Progenitor cell of endocrine pancreas (in vitro differentiated cells): ENCODE measurements around the gene DGLUCY. TPM values are rescaled to one million over a fixed set of nuclear protein-coding genes. Genes with fewer than 3 reads are reported as not detected.
"Not testable (repeated sequence)": the region's sequence is repeated elsewhere in the genome, so short reads cannot be mapped to it uniquely, and the experiment has no call there.

Experiments used
- DNase-seq: peaks from one replicate; pipeline ENCODE4 v3.0.0; 2021; ENCODE audit warnings: low spot score; ENCODE audit not compliant: unreplicated experiment
- H3K27ac Mint-ChIP-seq: 2 replicates; pipeline ENCODE4 v1.8.0; 2021; ENCODE audit warnings: mild to moderate bottlenecking, moderate library complexity, mixed read lengths
- H3K27me3 Mint-ChIP-seq: 2 replicates; pipeline ENCODE4 v1.8.0; 2021; ENCODE audit warnings: mixed read lengths
- H3K36me3 Mint-ChIP-seq: 2 replicates; pipeline ENCODE4 v1.8.0; 2022; ENCODE audit warnings: mixed read lengths; ENCODE audit not compliant: insufficient read depth
- H3K4me1 Mint-ChIP-seq: 2 replicates; pipeline ENCODE4 v1.8.0; 2021; ENCODE audit warnings: low read depth, mixed read lengths
- H3K4me3 Mint-ChIP-seq: 2 replicates; pipeline ENCODE4 v1.8.0; 2021; ENCODE audit warnings: low read depth, mild to moderate bottlenecking, moderate library complexity, mixed read lengths
- H3K9me3 Mint-ChIP-seq: 2 replicates; pipeline ENCODE4 v1.8.0; 2021; ENCODE audit warnings: low read depth, mixed read lengths
- total RNA-seq: library from RNA; stranded (reverse); gene quantifications from 2 replicates; pipeline ENCODE4 v1.2.1, GENCODE V29; 2021
- TF ChIP-seq, protein P1 (sequence below): fragments of 200-600 bp; sonication (generic); IDR thresholded peaks from one replicate; pipeline ENCODE4 v1.5.0; 2021; ENCODE audit warnings: antibody characterized with exemption, mild to moderate bottlenecking; ENCODE audit not compliant: unreplicated experiment

The DGLUCY gene
- total RNA-seq, 1 donor from 2014 or later, result 83.3 TPM

DNA sequence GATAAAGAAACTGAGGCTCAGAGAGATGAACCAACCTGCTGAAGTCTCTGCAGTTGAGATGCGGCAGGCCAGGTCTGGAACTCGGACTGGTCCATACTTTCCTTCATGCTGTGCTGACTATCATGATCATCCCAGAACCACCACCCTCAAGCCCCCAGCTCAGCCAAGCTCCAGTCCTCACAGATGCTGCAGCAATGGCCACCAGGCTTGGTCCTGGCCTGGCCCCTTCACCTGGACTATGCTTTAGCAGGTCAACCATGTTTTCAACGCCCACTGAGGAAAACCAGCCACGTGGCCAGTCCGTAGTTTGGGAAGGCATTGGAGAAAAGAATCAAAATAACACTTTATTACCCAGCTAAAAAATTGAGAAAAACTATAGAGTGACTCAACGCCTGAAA lies 129.2 kb downstream of the DGLUCY start:
- no peaks in the 10 kb centered on the region for H3K36me3 Mint-ChIP-seq
- TF ChIP-seq, protein P1, sequence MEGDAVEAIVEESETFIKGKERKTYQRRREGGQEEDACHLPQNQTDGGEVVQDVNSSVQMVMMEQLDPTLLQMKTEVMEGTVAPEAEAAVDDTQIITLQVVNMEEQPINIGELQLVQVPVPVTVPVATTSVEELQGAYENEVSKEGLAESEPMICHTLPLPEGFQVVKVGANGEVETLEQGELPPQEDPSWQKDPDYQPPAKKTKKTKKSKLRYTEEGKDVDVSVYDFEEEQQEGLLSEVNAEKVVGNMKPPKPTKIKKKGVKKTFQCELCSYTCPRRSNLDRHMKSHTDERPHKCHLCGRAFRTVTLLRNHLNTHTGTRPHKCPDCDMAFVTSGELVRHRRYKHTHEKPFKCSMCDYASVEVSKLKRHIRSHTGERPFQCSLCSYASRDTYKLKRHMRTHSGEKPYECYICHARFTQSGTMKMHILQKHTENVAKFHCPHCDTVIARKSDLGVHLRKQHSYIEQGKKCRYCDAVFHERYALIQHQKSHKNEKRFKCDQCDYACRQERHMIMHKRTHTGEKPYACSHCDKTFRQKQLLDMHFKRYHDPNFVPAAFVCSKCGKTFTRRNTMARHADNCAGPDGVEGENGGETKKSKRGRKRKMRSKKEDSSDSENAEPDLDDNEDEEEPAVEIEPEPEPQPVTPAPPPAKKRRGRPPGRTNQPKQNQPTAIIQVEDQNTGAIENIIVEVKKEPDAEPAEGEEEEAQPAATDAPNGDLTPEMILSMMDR, result no peak
- DNase-seq, result no peak
- peaks cover 27% of the 10 kb centered on the region for H3K27me3 Mint-ChIP-seq
- no peaks in the 10 kb centered on the region for H3K4me1 Mint-ChIP-seq
- peaks cover 3% of the 10 kb centered on the region for H3K9me3 Mint-ChIP-seq
- H3K27ac Mint-ChIP-seq, result no peak overlapping the region
- no peak overlapping the region for H3K4me3 Mint-ChIP-seq

DNA sequence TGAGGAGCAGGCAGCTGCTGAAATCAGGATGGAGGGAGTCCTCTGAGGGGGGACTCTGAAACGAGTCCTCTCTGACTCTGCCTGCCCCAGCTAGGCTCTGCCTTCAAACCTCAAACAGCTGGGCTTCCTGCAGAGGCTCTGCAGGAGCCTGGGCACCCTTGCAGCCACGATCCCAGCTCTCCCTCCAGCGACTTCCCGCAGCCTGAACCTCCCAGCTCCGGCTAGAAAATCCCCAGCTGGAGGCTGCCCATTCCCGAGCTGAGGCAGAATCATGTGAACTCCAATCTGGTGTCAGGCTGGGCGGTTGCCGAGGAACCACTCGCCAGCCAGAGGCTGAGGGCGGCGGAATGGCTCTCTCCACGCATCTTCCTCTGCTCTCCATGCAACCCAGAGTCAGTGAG lies 130.6 kb downstream of the DGLUCY start, which contains the start of gene GPR68:
GPR68 (minus strand) TSS at position 204 of the 401 bp plus-strand sequence. CDS start 9,654 bp downstream, outside the sequence.
- TF ChIP-seq, protein P1, result no peak
- peaks cover 27% of the 10 kb centered on the region for H3K27me3 Mint-ChIP-seq
- H3K9me3 Mint-ChIP-seq, result peaks cover 3% of the 10 kb centered on the region
- DNase-seq, result no peak
- H3K27ac Mint-ChIP-seq, result no peak within 1 kb of the TSS
- no peak within 1 kb of the TSS for H3K4me3 Mint-ChIP-seq
- no peaks in the 10 kb centered on the region for H3K4me1 Mint-ChIP-seq
- no peaks in the 10 kb centered on the region for H3K36me3 Mint-ChIP-seq

DNA sequence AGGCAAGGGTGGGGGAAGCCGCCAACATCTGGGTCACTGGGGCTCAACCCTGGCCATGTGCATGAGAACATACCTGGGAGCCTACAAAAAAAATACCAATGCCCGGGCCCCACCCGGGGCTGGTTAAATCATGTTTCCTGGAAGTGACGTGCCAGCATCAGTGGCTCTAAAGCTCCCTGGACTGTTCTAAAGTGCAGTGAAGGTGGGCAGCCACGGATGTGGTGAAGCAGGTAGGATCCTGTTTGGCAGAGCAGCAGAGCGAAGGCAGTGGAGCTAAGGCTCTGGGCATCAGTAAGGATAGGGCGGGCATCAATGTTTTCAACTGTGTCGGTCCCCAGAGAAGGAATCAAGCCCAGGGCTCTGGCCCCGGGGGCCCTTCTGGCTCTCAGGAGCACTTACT lies 131.2 kb downstream of the DGLUCY start:
- TF ChIP-seq, protein P1, result no peak
- Mint-ChIP-seq H3K27ac (no peak overlapping the region), H3K36me3 (no peaks in the 10 kb centered on the region), H3K27me3 (peaks cover 23% of the 10 kb centered on the region), H3K4me1 (peaks cover 3% of the 10 kb centered on the region), H3K9me3 (no peaks in the 10 kb centered on the region), H3K4me3 (no peak overlapping the region)
- DNase-seq, result no peak

DNA sequence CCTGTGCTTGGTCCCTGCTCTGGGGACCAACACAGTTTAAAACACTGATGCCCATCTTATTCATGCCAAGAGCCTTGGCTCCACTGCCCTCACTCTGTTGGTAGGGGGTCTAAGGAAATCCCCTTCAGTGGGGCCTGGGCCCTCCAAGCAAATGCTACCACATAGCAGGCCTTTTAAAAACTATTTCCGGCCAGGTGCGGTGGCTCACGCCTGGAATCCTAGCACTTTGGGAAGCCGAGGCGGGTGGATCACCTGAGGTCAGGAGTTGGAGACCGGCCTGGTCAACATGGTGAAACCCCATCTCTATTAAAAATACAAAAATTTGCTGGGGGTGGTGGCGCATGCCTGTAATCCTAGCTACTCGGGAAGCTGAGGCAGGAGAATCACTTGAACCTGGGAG lies 131.7 kb downstream of the DGLUCY start:
- DNase-seq, H3K27ac Mint-ChIP-seq, H3K9me3 Mint-ChIP-seq: not testable (repeated sequence)

DNA sequence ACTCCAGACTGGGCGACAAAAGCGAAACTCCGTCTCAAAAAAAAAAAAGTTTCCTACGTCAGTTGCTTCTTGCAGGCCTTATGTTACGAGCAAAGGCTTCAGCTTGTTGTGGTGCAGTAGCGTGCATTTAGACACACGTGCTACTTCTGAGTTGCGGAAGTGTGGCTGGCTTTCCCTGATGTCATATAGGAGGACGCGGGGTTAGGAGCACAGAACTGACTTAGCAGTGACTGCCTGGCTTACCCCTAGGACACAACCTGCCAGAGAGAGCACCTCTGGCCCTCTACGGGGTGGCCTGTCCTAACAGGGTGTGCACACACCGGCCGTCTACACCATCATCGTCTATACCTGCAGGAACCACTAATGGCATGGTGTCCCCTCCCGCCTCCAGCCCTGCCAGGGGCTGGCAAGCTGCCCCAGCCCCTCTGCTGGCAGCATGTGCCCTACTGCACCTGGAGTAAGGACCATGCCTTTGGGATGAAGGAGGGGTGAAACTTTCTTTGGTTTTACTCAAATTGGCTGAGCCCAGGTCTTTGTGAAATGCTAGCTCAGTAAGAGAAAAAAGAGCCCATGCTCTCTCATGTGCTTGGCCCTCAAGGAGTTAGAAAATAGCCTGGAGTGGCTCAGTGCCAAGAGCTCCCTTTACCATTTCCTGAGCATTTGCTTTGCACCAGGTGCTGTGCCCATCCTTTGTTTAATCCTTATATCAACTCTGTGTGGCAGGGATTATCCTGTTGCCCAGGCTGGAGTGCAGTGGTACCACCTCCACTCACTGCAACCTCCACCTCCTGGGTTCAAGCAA lies 132.4 kb downstream of the DGLUCY start:
- TF ChIP-seq, protein P1, result no peak
- Mint-ChIP-seq H3K4me3 (no peak overlapping the region), H3K27me3 (peaks cover 23% of the 10 kb centered on the region), H3K9me3 (no peaks in the 10 kb centered on the region), H3K36me3 (no peaks in the 10 kb centered on the region), H3K27ac (no peak overlapping the region), H3K4me1 (peaks cover 10% of the 10 kb centered on the region)
- no peak for DNase-seq

More for the DNA sequence above, 131.7 kb downstream of the DGLUCY start:
- H3K4me1 Mint-ChIP-seq, H3K4me3 Mint-ChIP-seq, H3K36me3 Mint-ChIP-seq: not testable (repeated sequence)
- peaks cover 23% of the 10 kb centered on the region for H3K27me3 Mint-ChIP-seq
